ENCODE results near the gene NALF2.

The NALF2 gene

GRCh38 chrX:69530306-69530705 lies 26.2 kb downstream of the NALF2 start:
- no peak for DNase-seq

- no peak for DNase-seq
These were observed 27.1 kb downstream of the NALF2 start for GRCh38 chrX:69531031-69531755.

- DNase-seq = no peak
These were observed 31.5 kb downstream of the NALF2 start for GRCh38 chrX:69535661-69536060.

GRCh38 chrX:69538321-69538876 lies 34.3 kb downstream of the NALF2 start:
- peak; percentile 69 for DNase-seq

- DNase-seq = no peak
These were observed 35.3 kb downstream of the NALF2 start for GRCh38 chrX:69539437-69539836.

GRCh38 chrX:69541956-69542355 lies 37.8 kb downstream of the NALF2 start:
- DNase-seq = no peak

GRCh38 chrX:69543572-69543971 lies 39.4 kb downstream of the NALF2 start:
- no peak for DNase-seq

GRCh38 chrX:69546417-69546816 lies 42.3 kb downstream of the NALF2 start:
- no peak for DNase-seq

GRCh38 chrX:69546978-69547377 lies 42.9 kb downstream of the NALF2 start:
- no peak for DNase-seq

- DNase-seq = no peak
These were observed 47.4 kb downstream of the NALF2 start for GRCh38 chrX:69551421-69552009.

- DNase-seq = no peak
These were observed 48.4 kb downstream of the NALF2 start for GRCh38 chrX:69552512-69552911.
